Myocyte (in vitro differentiated cells): ENCODE results near the gene TRAPPC6A. TPM values are rescaled to one million over a fixed set of nuclear protein-coding genes. Genes with fewer than 3 reads are reported as not detected.

ENCODE experiments used
- DNase-seq: peaks from one replicate; pipeline ENCODE4 v3.0.0-alpha.2; 2012; ENCODE audit warnings: low read depth
- total RNA-seq: library from RNA; depleted of rRNA; stranded (reverse); fragments of >200 nt; gene quantifications from 2 replicates; pipeline ENCODE4 v1.2.3, GENCODE V29; 2014

Gene TRAPPC6A
- total RNA-seq, 1 donor from 2014 or later, result 26.9 TPM

GRCh38 chr19:45186509-45187334 is 8.7 kb upstream of the TRAPPC6A start:
- DNase-seq, result no peak

GRCh38 chr19:45184115-45184514 is 6.1 kb upstream of the TRAPPC6A start:
- no peak for DNase-seq

- DNase-seq, result no peak
Observed at GRCh38 chr19:45182758-45183157, 4.7 kb upstream of the TRAPPC6A start.

DNA sequence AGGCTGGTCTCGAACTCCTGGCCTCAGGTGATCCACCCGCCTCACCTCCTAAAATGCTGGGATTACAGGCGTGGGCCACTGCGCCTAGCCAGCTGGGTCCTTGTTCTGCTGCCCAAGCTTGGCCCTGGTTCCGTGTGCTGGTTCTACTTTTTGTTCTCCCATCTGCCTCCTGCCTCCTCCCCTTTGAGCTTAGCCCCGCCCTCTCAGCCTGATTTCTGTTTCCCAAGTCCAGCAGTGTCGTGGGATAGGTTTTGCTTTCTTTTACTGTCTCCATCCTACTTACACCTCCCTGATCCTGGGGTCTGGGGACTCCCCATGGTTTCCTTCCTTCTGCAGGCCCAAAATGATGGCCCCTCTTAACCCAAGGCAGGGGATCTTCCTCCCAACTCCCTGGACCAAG is 2.9 kb upstream of the TRAPPC6A start:
- no peak for DNase-seq

- no peak for DNase-seq
Observed at GRCh38 chr19:45179892-45180370, 1.9 kb upstream of the TRAPPC6A start.

DNA sequence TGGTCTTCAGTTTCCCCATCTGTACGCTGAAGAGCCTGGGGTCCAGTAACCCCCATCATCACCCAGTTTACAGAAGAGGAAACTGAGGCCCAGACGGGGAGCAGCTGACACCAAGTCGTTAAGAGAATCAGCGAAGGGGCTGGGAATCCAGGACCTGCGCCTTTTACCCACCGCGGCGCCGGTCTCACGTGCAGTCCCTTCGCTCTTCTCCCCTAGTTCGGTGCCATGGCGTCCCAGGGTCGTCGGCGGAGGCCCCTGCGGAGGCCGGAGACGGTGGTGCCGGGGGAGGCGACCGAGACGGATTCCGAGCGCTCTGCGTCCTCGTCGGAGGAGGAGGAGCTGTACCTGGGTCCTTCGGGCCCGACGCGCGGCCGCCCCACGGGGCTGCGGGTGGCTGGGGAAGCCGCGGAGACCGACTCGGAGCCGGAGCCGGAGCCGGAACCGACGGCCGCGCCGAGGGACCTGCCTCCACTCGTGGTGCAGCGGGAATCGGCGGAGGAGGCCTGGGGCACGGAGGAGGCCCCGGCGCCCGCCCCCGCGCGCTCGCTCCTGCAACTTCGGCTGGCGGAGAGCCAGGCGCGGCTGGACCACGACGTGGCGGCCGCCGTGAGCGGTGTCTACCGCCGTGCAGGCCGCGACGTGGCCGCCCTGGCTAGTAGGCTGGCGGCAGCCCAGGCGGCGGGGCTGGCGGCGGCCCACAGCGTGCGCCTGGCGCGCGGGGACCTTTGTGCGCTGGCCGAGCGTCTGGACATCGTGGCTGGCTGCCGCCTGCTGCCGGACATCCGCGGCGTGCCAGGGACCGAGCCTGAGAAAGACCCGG is 1.2 kb upstream of the TRAPPC6A start:
- DNase-seq, result peak; percentile 20

GRCh38 chr19:45178262-45179071 is 430 bp upstream of the TRAPPC6A start, which contains the start of gene BLOC1S3:
Gene BLOC1S3, plus strand, starts transcription at chr19:45178784. Its CDS starts 513 bp downstream, at chr19:45179297.
- DNase-seq, result peak; percentile 100

DNA sequence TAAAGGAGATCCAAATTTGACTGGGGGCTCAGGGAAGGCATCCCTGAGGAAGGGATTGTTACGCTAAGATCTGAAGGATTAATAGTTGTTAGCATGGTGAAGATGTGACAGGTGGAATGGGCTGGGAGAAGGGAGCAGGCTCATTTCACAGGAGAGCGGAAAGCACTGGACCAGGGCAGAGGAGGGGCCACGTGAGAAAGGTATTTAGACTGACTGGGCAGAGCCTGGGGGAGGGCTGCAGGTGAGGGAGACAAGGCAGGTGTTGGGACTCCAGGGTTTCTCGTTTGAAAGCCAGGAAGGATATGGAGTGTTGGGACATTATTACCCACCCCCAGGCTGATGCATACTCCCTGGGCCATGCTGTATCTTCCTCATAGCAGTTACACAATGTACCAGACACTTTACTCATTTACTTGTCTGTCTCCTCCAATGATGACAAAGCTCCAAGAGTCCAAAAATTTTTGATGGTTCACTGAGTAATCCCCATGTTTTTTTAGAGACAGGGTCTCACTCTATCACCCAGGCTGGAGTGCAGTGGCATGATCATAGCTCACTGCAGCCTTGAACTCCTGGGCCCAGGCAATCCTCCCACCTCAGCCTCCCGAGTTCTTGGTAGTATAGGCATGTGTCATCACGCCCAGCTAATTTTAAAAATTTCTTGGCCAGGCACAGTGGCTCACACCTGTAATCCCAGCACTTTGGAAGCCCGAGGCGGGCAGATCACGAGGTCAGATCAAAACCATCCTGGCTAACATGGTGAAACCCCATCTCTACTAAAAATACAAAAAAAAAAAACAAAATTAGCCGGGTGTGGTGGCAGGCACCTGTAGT is 2.3 kb downstream of the TRAPPC6A start:
- DNase-seq, result no peak

DNA sequence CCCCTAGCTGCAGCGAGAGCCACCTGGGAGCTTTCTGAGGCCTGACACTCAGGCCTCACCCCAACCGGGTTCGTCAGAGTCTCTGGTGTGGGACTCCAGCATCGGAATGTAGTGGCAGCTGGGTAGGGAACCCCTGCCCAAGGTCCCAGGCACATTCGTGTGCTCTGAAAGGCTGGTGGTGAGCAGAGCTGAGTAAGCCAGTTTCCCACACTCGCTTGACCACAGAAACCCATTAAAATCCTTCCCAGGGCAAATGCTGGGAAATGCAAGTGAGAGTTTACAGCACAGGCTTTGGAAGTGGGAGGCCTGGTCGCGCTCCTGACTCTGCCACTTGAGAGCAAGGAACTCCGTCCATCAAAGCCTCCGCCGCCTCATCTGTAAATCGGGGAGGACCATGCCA is 4.2 kb downstream of the TRAPPC6A start:
- DNase-seq, result peak; percentile 99

DNA sequence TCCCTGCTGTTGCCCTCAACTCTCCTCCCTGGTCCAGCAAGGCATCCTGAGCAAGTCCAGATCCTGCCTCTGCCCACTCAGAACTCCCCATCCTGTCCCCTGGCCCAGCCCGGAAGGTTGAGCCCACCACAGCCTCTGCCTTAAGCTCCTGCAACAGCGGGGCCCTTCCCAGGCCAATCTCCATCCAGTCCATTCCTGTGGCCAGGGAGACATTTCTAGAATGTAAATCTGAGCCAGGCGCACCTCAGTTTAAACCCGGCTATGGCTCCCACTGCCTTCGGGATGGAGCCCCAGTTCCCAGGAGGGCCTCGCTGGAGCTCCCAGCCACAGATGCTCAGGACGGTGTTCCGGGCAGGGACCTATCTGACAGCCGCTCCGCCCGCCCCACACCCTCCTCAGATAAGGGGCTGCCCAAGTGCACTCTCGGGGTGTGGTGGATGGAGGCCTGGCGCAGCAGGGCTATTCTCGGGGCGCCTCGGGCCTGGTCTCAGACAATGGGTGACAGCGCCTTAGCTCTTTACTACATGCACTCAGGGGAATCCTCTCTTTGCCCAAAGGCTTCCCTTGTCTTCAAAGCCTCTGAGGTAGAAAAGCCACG is 5.3 kb downstream of the TRAPPC6A start:
- peak; percentile 44 for DNase-seq

GRCh38 chr19:45172173-45172572 is 5.9 kb downstream of the TRAPPC6A start:
- DNase-seq, result no peak

- DNase-seq, result no peak
Observed at GRCh38 chr19:45171211-45171623, 6.8 kb downstream of the TRAPPC6A start.

DNA sequence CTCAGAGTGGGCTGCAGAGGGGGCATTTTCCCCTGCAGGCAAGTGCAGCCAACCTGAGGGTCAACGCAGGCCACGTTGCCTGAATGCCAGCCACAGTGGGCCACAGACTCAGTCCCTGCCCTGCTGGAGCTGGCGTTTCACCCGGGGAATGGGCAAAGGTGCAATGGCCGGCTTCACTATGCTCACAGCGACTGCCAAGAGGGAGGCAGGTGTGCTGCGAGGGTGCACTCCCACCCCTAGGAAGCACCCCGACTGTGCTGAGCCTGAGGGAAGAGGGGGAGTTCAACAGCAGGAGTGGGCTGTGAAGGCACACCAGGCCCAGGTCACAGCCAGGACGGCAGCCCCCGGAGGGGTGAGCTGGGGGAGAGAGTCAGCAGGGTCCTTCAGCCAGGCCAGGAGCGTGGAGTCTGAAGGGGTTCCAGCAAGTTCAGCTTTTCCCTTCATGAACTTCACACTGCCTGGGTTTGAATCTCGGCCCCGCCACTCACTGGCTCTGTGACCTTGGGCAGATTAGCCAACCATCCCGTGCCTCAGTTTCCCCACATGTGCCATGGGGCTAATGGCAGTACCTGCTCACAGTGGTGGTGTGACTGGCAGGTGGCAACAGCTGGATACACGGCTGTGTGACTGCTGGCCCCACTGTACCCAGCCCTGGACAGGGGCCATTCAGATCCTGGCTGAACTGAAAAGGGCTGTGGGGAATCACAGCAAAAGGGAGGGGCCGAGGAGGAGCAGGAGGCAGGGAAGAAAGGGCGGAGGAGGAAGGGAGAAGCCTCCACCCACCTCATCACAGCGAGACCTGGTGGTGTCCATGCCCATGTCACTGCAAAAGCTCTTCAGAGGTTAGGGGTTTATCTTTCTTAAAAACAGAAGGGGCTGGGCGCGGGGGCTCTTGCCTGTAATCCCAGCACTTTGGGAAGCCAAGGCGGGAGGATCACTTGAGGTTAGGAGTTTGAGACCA is 7.6 kb downstream of the TRAPPC6A start:
- DNase-seq, result no peak

DNA sequence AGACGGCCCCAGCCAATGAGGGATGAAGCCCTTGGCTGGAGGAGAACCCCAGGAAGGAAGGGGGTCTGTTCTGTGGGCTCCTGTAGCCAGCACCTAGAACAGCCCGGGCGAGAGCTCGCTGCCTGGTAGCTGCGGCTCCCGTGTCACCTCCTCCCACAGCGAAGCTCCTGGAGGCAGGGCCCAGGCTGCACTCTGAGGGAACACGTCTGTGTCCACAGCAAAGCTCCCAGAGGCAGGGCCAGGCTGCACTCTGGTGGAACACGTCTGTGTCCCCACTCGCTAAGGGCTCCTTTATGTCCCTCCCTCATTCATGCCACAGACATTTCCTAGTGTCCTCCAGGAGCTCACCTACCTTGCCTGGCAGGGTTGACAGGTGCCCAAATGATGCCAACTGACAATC is 8.4 kb downstream of the TRAPPC6A start:
- no peak for DNase-seq

GRCh38 chr19:45168767-45169351 is 9.2 kb downstream of the TRAPPC6A start:
- no peak for DNase-seq

DNA sequence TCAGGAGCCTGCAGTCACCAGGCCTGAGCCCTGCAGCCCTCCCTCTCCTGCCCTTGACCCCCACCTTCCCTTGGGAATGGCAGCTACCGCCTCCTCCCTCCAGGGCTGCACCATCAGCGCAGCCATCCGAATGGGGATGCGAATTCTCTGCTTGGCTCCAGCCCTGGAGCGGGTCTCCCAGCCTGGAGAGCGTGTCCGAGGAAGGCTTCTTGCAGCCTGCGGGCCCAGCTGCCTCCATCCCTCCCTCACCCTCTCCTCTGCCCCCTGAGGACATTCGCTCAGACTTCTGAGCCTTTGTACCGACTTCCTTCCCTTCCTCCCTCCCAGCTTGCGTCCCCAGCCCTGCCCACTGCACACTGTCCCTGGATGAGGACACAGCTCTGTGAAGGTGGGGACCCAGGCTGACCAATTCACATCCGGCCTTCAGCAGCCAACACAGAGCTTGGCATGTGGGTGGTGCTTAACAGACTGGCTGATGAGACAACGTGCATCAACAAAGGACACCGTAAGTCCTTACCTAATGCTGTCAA is 11.2 kb downstream of the TRAPPC6A start:
- no peak for DNase-seq

GRCh38 chr19:45164577-45165335 is 13.3 kb downstream of the TRAPPC6A start:
- DNase-seq, result peak; percentile 61
